ENCODE results near the gene NDST1. TPM values are rescaled to one million over a fixed set of nuclear protein-coding genes. Genes with fewer than 3 reads are reported as not detected.

The NDST1 gene
- total RNA-seq, 1 experiment from 2014 or later: 33.1 TPM

DNA sequence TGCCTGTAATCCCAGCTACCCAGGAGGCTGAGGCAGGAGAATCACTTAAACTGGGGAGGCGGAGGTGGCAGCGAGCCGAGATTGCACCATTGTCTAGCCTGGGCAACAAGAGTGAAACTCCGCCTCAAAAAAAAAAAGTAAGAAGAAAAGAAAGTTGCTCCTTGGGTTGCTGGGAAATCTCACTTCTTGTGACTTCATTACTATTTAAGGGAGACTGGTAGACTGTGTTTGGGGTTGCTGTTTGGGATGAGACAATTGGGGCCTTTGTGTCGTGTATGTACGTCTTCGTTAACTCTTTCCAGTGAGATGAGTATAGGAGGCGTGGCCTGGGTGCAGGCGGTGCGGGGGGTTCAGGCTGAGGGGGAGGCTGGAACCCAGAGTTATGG is 11.6 kb downstream of the NDST1 start:
- Histone ChIP-seq H3K79me2 (ENCODE audit: insufficient read depth, low read length) (peaks cover 25% of the 10 kb centered on the region; the same call in 1 of the 2 replicates), H3K4me2 (ENCODE audit: low read length) (no peak overlapping the region), H3K27me3 (ENCODE audit: insufficient read depth, low read length) (no peaks in the 10 kb centered on the region), H3K36me3 (ENCODE audit: control insufficient read depth in 1 of 2, insufficient read depth in 2 of 2, low read length in 2 of 2) (no peaks in the 10 kb centered on the region; a peak in 1 of 4 replicates), H3K9ac (ENCODE audit: low read length) (no peak overlapping the region), H3K4me1 (ENCODE audit: control insufficient read depth in 1 of 2, insufficient read depth in 2 of 2, low read length in 2 of 2) (peaks cover 23 to 44% of the 10 kb centered on the region in 2 experiments), H4K20me1 (ENCODE audit: insufficient read depth) (no peaks in the 10 kb centered on the region), H2AFZ (ENCODE audit: low read depth, low read length, poor library complexity, severe bottlenecking) (no peak overlapping the region), H3K9me2 (ENCODE audit: insufficient read depth) (no peaks in the 10 kb centered on the region), H3K27ac (ENCODE audit: low read depth, low read length) (no peak overlapping the region), H3K4me3 (replicated peaks in 1 of 2; ENCODE audit: low read depth in 1 of 2, low read length in 2 of 2) (no peak overlapping the region), H3K9me3 (ENCODE audit: control insufficient read depth in 1 of 2, insufficient read depth in 1 of 2, low read depth in 1 of 2, low read length in 2 of 2) (no peaks in the 10 kb centered on the region)
- no peak for TF ChIP-seq RAD21 (IDR thresholded peaks at IDR 0.05; ENCODE audit: low read depth)
- no peak for TF ChIP-seq POLR2A (IDR thresholded peaks at IDR 0.05; ENCODE audit: borderline replicate concordance, extremely low read depth, insufficient read depth, insufficient read length)
- TF ChIP-seq, protein P1, sequence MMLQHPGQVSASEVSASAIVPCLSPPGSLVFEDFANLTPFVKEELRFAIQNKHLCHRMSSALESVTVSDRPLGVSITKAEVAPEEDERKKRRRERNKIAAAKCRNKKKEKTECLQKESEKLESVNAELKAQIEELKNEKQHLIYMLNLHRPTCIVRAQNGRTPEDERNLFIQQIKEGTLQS (IDR thresholded peaks at IDR 0.05): no peak
- TF ChIP-seq, protein P2, sequence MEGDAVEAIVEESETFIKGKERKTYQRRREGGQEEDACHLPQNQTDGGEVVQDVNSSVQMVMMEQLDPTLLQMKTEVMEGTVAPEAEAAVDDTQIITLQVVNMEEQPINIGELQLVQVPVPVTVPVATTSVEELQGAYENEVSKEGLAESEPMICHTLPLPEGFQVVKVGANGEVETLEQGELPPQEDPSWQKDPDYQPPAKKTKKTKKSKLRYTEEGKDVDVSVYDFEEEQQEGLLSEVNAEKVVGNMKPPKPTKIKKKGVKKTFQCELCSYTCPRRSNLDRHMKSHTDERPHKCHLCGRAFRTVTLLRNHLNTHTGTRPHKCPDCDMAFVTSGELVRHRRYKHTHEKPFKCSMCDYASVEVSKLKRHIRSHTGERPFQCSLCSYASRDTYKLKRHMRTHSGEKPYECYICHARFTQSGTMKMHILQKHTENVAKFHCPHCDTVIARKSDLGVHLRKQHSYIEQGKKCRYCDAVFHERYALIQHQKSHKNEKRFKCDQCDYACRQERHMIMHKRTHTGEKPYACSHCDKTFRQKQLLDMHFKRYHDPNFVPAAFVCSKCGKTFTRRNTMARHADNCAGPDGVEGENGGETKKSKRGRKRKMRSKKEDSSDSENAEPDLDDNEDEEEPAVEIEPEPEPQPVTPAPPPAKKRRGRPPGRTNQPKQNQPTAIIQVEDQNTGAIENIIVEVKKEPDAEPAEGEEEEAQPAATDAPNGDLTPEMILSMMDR (IDR thresholded peaks at IDR 0.05 in 2 of 3, conservative IDR thresholded peaks at IDR 0.05 in 1 of 3; ENCODE audit: borderline replicate concordance in 1 of 3, insufficient read depth in 1 of 3, low read depth in 2 of 3, low read length in 2 of 3): no peak
- no peak for TF ChIP-seq CBX3 (IDR thresholded peaks at IDR 0.05; ENCODE audit: low read depth)
- no peak for TF ChIP-seq ELF1 (IDR thresholded peaks at IDR 0.05; ENCODE audit: borderline replicate concordance, low read depth)
- no peak for TF ChIP-seq EGR1 (IDR thresholded peaks at IDR 0.05; ENCODE audit: low read depth)
- no peak for TF ChIP-seq SP1 (IDR thresholded peaks at IDR 0.05; ENCODE audit: low read depth)
- TF ChIP-seq EZH2phosphoT487 (IDR thresholded peaks at IDR 0.05; ENCODE audit: borderline replicate concordance): no peak
- TF ChIP-seq YY1 (IDR thresholded peaks at IDR 0.05; ENCODE audit: extremely low read depth, insufficient replicate concordance, low read depth, low read length): no peak
- DNase-seq (ENCODE audit: low read depth, low spot score) (no peak), ATAC-seq (no peak)
- intact Hi-C loops (cut with micrococcal nuclease): no loop called here
- ChIA-PET RAD21 (ENCODE audit: low non-redundant PET in 1 of 2, low total read pairs in 2 of 2, uncharacterized antibody in 2 of 2, unreplicated experiment in 2 of 2) (no interaction called here), POLR2A (no interaction called here), CTCF (no interaction called here)
- no TSS peak for BruUV-seq (replicated peaks)
